OCI-LY1 (cell line): ENCODE measurements around the gene SERTAD2.

Experiments used
- CTCF ChIP-seq: fragments of 200-600 bp; sonication (generic), shearing (Covaris generic); IDR thresholded peaks from 2 replicates; pipeline ENCODE4 v1.5.1; 2017; ENCODE audit warnings: mild to moderate bottlenecking, antibody characterized with exemption, low read length, moderate library complexity, mixed read lengths
- EZH2 ChIP-seq: fragments of 200-600 bp; sonication (generic), shearing (Covaris generic); IDR thresholded peaks from 2 replicates; pipeline ENCODE4 v1.8.0; 2017; ENCODE audit warnings: borderline replicate concordance, mixed run types, mild to moderate bottlenecking, antibody characterized with exemption, low read length, moderate library complexity, mixed read lengths

GRCh38 chr2:64697297-64698176, 43.8 kb upstream of the SERTAD2 start:
- TF ChIP-seq CTCF (no peak), EZH2 (no peak)
